GM12878 (cell line): Measurements from ENCODE around the gene DCTN2. TPM values are rescaled to one million over a fixed set of nuclear protein-coding genes. Genes with fewer than 3 reads are reported as not detected.
A peak's percentile ranks its signal among the peaks of the same experiment; 100 is the strongest.

ENCODE experiments used
- ATAC-seq: fragments of 200-7000 bp; cut with Tn5 transposase; 3 replicates; pipeline ENCODE4 v1.9.1; 2020; ENCODE audit warnings: mild to moderate bottlenecking, moderate library complexity
- BruUV-seq: library from RNA; stranded (reverse); fragments of 400-500 nt; replicated peaks from 2 replicates; lab custom pipeline; 2021; lab: Mats Ljungman, UMichigan
- CTCF ChIA-PET: fragments of 300-600 bp; sonication (Branson Sonifier 250); formaldehyde crosslinking; extraction: SDS; loops from one replicate; lab custom pipeline; 2021; ENCODE audit warnings: inconsistent platforms; lab: Yijun Ruan, JAX
- POLR2A ChIA-PET: fragments of 350-600 bp; formaldehyde crosslinking; extraction: SDS; loops from one replicate; lab custom pipeline; 2021; ENCODE audit warnings: inconsistent platforms; lab: Charles Lee
- RAD21 ChIA-PET: fragments of 300-600 bp; sonication (Branson Sonifier 250); formaldehyde crosslinking; loops from one replicate; lab custom pipeline; 2023; ENCODE audit warnings: antibody characterized with exemption; ENCODE audit not compliant: unreplicated experiment; lab: Charles Lee
- SMC1A ChIA-PET: fragments of 300-600 bp; sonication (Branson Sonifier 250); formaldehyde crosslinking; loops from one replicate; lab custom pipeline; 2023; ENCODE audit not compliant: unreplicated experiment, uncharacterized antibody; lab: Charles Lee
- DNase-seq: peaks from one replicate; pipeline ENCODE4 v3.0.0-alpha.2; 2011; ENCODE audit warnings: low read depth, low spot score
- FAIRE-seq: peaks from 3 replicates; lab custom pipeline; 2011; peaks lifted over from hg19 to GRCh38; lab: Jason Lieb, UNC
- H2AFZ ChIP-seq: 2 replicates; pipeline ENCODE4 v1.6.0; 2011; ENCODE audit warnings: low read depth, low read length, control low read depth; ENCODE audit not compliant: control insufficient read depth
- H3K27ac ChIP-seq: 2 replicates; pipeline ENCODE4 v1.5.1; 2011; ENCODE audit warnings: control low read depth; ENCODE audit not compliant: control insufficient read depth, insufficient read depth
- H3K27me3 ChIP-seq, 2 experiments: replicated peaks in 1 of 2; 2 replicates each; pipeline versions ENCODE4 v1.6.0 to v1.6.1; 2011; ENCODE audit warnings: low read length in 1 of 2; ENCODE audit not compliant: control insufficient read depth in 2 of 2, insufficient read depth in 2 of 2
- H3K36me3 ChIP-seq, 2 experiments: 2 replicates each; pipeline ENCODE4 v1.5.1; 2011; ENCODE audit warnings: low read length in 1 of 2; ENCODE audit not compliant: control insufficient read depth in 2 of 2, insufficient read depth in 2 of 2
- H3K4me1 ChIP-seq: 2 replicates; pipeline ENCODE4 v1.6.1; 2011; ENCODE audit warnings: mild to moderate bottlenecking, low read length, moderate library complexity, mixed read lengths; ENCODE audit not compliant: control insufficient read depth, insufficient read depth
- H3K4me2 ChIP-seq: 2 replicates; pipeline ENCODE4 v1.6.0; 2011; ENCODE audit warnings: control low read depth; ENCODE audit not compliant: control insufficient read depth, insufficient read depth
- H3K4me3 ChIP-seq: fragments of 200-600 bp; sonication (generic); 2 replicates; pipeline ENCODE4 v1.5.1; 2016
- H3K79me2 ChIP-seq: 2 replicates; pipeline ENCODE4 v1.6.0; 2011; ENCODE audit warnings: low read length; ENCODE audit not compliant: control insufficient read depth, insufficient read depth
- H3K9ac ChIP-seq: 2 replicates; pipeline ENCODE4 v1.8.0; 2011; ENCODE audit warnings: low read length, control low read depth, mixed read lengths; ENCODE audit not compliant: control insufficient read depth, insufficient read depth
- H3K9me3 ChIP-seq: replicated peaks from 3 replicates; pipeline ENCODE4 v1.5.1; 2011; ENCODE audit warnings: mild to moderate bottlenecking, low read length; ENCODE audit not compliant: control insufficient read depth, insufficient read depth
- H4K20me1 ChIP-seq: 2 replicates; pipeline ENCODE4 v1.6.0; 2011; ENCODE audit not compliant: control insufficient read depth, insufficient read depth
- BMI1 ChIP-seq: fragments of 450-650 bp; IDR thresholded peaks from 2 replicates; pipeline ENCODE4 v1.6.1; 2016; ENCODE audit warnings: mild to moderate bottlenecking, moderate library complexity, borderline replicate concordance
- WGBS: methylation state at CpG from one replicate; pipeline ENCODE4 v1.1.6; 2016; ENCODE audit warnings: low lambda C conversion rate; ENCODE audit not compliant: insufficient replicate concordance, insufficient coverage; ENCODE audit errors: missing lambda C conversion rate; 5-methylcytosine and 5-hydroxymethylcytosine counted together
- in situ Hi-C: fragments of 300-500 bp; cut with MboI; formaldehyde crosslinking; loops from 9 replicates; pipeline ENCODE4 v1.14.3; 2018; ENCODE audit warnings: mixed read lengths
- intact Hi-C: fragments of 100-400 bp; cut with micrococcal nuclease; formaldehyde crosslinking; loops from one replicate; pipeline ENCODE4 v1.14.2; 2022; ENCODE audit not compliant: unreplicated experiment
- polyA plus RNA-seq, 11 experiments: library from polyadenylated mRNA; depleted of rRNA in 4 of 11; unstranded in 6 of 11; stranded (reverse) in 5 of 11; fragments of >200 nt; fragmentation: Nextera tagmentation in 4 of 11; fragmentation: Illumina TruSeq in 1 of 11; extraction: Ambion mirVana in 4 of 11; extraction: Trizol in 1 of 11; gene quantifications; 1 replicate in 1 of 11; 2 replicates in 10 of 11; pipeline versions ENCODE4 v1.2.1 to v1.2.3, GENCODE V29; 2011 to 2016; ENCODE audit warnings: inconsistent platforms in 2 of 11, missing spikeins in 2 of 11, low read depth in 1 of 11
- total RNA-seq, 4 experiments: library from RNA; depleted of rRNA in 3 of 4; stranded (reverse); fragments of >200 nt in 3 of 4; fragmentation: Illumina TruSeq in 1 of 4; extraction: Trizol in 1 of 4; gene quantifications; 2 replicates each; pipeline versions ENCODE4 v1.2.1 to v1.2.3, GENCODE V29; 2013 to 2021
- TF ChIP-seq, protein P1 (sequence below): IDR thresholded peaks from 2 replicates; pipeline ENCODE4 v1.6.1; 2012; ENCODE audit warnings: improper control_type of control experiment, low read depth, low read length; ENCODE audit not compliant: insufficient replicate concordance
- TF ChIP-seq, protein P2 (sequence below), 3 experiments: IDR thresholded peaks in 2 of 3; conservative IDR thresholded peaks in 1 of 3; 2 replicates each; pipeline ENCODE4 v1.5.1; 2011; ENCODE audit warnings: low read depth in 3 of 3, low read length in 3 of 3, mild to moderate bottlenecking in 3 of 3, control low read depth in 2 of 3, moderate library complexity in 2 of 3, inconsistent platforms in 1 of 3, mixed read lengths in 1 of 3; ENCODE audit not compliant: control insufficient read depth in 2 of 3, insufficient read depth in 1 of 3; ENCODE audit errors: extremely low read depth in 1 of 3
- TF ChIP-seq, protein P3 (sequence below): fragments of 450-650 bp; IDR thresholded peaks from 2 replicates; pipeline ENCODE4 v1.6.1; 2016; ENCODE audit warnings: mild to moderate bottlenecking
- TF ChIP-seq, protein P4 (sequence below): fragments of 450-650 bp; IDR thresholded peaks from 2 replicates; pipeline ENCODE4 v1.6.1; 2018; ENCODE audit warnings: borderline replicate concordance, mild to moderate bottlenecking; ENCODE audit not compliant: partially characterized antibody

The DCTN2 gene
- total and polyA plus RNA-seq, 10 of the 15 experiments (the other 5 are each of a cell fraction or from before 2014, with no cell fraction given), result 32.3 to 171 (median 100) TPM

DNA sequence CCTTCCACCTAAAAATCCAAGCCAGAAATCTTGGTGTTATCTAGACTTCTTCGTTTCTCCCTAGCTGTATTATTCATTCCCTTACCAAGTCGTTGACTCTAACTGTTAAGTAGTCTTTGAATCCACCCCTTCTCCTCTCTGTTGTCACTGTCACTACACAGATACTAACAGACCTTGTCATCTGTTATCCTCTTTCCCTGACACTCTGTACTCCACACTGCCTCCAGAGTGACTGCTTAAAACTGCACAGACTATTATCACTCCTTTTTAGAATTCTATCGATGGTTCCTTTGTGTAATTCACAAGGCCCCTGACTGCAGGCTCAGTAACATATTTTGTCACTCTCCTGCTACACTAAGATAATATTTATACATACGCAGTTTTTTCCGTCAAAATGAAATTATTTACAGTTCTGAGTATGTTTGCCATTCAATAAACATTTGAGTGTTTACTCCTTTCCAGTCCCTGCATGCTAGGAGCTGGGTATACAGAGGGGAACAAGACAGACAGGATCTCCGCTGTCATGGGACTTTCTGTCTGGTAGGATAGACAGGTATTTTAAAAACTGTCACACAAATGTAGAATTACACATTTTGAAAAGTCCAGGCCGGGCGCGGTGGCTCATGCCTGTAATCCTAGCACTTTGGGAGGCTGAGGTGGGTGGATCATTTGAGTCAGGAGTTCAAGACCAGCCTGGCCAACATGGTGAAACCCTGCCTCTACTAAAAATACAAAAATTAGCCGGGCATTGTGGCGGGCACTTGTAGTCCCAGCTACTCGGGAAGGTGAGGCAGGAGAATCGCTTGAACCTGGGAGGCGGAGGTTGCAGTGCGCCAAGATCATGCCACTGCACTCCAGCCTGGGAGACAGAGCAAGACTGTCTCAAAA, 55.4 kb downstream of the DCTN2 start:
- no peak overlapping the region for H3K4me3 ChIP-seq
- H4K20me1 ChIP-seq, result no peaks in the 10 kb centered on the region
- H2AFZ ChIP-seq, result no peak overlapping the region
- RAD21 ChIA-PET, result no interaction called here
- no peak overlapping the region for H3K9ac ChIP-seq
- in situ Hi-C loops, result no loop called here
- no peak overlapping the region for H3K27ac ChIP-seq
- no peak overlapping the region for H3K4me2 ChIP-seq
- no peaks in the 10 kb centered on the region for H3K9me3 ChIP-seq
- H3K36me3 ChIP-seq, result peaks cover 6 to 19% of the 10 kb centered on the region in 2 experiments
- DNase-seq (no peak), FAIRE-seq (no peak), ATAC-seq (peak; percentile 44)
- CTCF ChIA-PET, result no interaction called here
- BruUV-seq, result TSS peak; percentile 22
- TF ChIP-seq, protein P1, sequence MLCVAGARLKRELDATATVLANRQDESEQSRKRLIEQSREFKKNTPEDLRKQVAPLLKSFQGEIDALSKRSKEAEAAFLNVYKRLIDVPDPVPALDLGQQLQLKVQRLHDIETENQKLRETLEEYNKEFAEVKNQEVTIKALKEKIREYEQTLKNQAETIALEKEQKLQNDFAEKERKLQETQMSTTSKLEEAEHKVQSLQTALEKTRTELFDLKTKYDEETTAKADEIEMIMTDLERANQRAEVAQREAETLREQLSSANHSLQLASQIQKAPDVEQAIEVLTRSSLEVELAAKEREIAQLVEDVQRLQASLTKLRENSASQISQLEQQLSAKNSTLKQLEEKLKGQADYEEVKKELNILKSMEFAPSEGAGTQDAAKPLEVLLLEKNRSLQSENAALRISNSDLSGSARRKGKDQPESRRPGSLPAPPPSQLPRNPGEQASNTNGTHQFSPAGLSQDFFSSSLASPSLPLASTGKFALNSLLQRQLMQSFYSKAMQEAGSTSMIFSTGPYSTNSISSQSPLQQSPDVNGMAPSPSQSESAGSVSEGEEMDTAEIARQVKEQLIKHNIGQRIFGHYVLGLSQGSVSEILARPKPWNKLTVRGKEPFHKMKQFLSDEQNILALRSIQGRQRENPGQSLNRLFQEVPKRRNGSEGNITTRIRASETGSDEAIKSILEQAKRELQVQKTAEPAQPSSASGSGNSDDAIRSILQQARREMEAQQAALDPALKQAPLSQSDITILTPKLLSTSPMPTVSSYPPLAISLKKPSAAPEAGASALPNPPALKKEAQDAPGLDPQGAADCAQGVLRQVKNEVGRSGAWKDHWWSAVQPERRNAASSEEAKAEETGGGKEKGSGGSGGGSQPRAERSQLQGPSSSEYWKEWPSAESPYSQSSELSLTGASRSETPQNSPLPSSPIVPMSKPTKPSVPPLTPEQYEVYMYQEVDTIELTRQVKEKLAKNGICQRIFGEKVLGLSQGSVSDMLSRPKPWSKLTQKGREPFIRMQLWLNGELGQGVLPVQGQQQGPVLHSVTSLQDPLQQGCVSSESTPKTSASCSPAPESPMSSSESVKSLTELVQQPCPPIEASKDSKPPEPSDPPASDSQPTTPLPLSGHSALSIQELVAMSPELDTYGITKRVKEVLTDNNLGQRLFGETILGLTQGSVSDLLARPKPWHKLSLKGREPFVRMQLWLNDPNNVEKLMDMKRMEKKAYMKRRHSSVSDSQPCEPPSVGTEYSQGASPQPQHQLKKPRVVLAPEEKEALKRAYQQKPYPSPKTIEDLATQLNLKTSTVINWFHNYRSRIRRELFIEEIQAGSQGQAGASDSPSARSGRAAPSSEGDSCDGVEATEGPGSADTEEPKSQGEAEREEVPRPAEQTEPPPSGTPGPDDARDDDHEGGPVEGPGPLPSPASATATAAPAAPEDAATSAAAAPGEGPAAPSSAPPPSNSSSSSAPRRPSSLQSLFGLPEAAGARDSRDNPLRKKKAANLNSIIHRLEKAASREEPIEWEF, result no peak
- TF ChIP-seq, protein P2, sequence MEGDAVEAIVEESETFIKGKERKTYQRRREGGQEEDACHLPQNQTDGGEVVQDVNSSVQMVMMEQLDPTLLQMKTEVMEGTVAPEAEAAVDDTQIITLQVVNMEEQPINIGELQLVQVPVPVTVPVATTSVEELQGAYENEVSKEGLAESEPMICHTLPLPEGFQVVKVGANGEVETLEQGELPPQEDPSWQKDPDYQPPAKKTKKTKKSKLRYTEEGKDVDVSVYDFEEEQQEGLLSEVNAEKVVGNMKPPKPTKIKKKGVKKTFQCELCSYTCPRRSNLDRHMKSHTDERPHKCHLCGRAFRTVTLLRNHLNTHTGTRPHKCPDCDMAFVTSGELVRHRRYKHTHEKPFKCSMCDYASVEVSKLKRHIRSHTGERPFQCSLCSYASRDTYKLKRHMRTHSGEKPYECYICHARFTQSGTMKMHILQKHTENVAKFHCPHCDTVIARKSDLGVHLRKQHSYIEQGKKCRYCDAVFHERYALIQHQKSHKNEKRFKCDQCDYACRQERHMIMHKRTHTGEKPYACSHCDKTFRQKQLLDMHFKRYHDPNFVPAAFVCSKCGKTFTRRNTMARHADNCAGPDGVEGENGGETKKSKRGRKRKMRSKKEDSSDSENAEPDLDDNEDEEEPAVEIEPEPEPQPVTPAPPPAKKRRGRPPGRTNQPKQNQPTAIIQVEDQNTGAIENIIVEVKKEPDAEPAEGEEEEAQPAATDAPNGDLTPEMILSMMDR (IDR thresholded peaks at IDR 0.05 in 2 of 3, conservative IDR thresholded peaks at IDR 0.05 in 1 of 3; ENCODE audit: control insufficient read depth in 2 of 3, extremely low read depth in 1 of 3, insufficient read depth in 1 of 3, low read depth in 3 of 3, low read length in 3 of 3), result peak in 2 of 3 experiments; percentile 23 to 34; a peak in 3 of 6 replicates
- TF ChIP-seq, protein P3, sequence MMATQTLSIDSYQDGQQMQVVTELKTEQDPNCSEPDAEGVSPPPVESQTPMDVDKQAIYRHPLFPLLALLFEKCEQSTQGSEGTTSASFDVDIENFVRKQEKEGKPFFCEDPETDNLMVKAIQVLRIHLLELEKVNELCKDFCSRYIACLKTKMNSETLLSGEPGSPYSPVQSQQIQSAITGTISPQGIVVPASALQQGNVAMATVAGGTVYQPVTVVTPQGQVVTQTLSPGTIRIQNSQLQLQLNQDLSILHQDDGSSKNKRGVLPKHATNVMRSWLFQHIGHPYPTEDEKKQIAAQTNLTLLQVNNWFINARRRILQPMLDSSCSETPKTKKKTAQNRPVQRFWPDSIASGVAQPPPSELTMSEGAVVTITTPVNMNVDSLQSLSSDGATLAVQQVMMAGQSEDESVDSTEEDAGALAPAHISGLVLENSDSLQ, result peak; percentile 66
- TF ChIP-seq BMI1, result no peak
- TF ChIP-seq, protein P4, sequence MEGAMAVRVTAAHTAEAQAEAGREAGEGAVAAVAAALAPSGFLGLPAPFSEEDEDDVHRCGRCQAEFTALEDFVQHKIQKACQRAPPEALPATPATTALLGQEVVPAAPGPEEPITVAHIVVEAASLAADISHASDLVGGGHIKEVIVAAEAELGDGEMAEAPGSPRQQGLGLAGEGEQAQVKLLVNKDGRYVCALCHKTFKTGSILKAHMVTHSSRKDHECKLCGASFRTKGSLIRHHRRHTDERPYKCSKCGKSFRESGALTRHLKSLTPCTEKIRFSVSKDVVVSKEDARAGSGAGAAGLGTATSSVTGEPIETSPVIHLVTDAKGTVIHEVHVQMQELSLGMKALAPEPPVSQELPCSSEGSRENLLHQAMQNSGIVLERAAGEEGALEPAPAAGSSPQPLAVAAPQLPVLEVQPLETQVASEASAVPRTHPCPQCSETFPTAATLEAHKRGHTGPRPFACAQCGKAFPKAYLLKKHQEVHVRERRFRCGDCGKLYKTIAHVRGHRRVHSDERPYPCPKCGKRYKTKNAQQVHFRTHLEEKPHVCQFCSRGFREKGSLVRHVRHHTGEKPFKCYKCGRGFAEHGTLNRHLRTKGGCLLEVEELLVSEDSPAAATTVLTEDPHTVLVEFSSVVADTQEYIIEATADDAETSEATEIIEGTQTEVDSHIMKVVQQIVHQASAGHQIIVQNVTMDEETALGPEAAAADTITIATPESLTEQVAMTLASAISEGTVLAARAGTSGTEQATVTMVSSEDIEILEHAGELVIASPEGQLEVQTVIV, result no peak
- peaks cover 17% of the 10 kb centered on the region for H3K79me2 ChIP-seq
- H3K4me1 ChIP-seq, result peaks cover 6% of the 10 kb centered on the region
- SMC1A ChIA-PET, result interaction anchor here (1.1 to 1.2 kb wide), 3 partner anchors 11 to 223 kb away, joined by 3 read pairs; no protein-coding TSS in a partner anchor
- intact Hi-C loops, result no loop called here
- POLR2A ChIA-PET, result interaction anchor here (0.6 to 0.8 kb wide), 3 partner anchors 27 to 766 kb away, joined by 4 to 6 read pairs (median 5); no protein-coding TSS in a partner anchor
- WGBS, result 91% methylated on average over 15 of the region's 15 CpGs
- no peaks in the 10 kb centered on the region for H3K27me3 ChIP-seq
